Measurements from ENCODE around the gene DLK2.
"Not testable (repeated sequence)": the region's sequence is repeated elsewhere in the genome, so short reads cannot be mapped to it uniquely, and the experiment has no call there.

DLK2 gene, protein sequence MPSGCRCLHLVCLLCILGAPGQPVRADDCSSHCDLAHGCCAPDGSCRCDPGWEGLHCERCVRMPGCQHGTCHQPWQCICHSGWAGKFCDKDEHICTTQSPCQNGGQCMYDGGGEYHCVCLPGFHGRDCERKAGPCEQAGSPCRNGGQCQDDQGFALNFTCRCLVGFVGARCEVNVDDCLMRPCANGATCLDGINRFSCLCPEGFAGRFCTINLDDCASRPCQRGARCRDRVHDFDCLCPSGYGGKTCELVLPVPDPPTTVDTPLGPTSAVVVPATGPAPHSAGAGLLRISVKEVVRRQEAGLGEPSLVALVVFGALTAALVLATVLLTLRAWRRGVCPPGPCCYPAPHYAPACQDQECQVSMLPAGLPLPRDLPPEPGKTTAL

DNA sequence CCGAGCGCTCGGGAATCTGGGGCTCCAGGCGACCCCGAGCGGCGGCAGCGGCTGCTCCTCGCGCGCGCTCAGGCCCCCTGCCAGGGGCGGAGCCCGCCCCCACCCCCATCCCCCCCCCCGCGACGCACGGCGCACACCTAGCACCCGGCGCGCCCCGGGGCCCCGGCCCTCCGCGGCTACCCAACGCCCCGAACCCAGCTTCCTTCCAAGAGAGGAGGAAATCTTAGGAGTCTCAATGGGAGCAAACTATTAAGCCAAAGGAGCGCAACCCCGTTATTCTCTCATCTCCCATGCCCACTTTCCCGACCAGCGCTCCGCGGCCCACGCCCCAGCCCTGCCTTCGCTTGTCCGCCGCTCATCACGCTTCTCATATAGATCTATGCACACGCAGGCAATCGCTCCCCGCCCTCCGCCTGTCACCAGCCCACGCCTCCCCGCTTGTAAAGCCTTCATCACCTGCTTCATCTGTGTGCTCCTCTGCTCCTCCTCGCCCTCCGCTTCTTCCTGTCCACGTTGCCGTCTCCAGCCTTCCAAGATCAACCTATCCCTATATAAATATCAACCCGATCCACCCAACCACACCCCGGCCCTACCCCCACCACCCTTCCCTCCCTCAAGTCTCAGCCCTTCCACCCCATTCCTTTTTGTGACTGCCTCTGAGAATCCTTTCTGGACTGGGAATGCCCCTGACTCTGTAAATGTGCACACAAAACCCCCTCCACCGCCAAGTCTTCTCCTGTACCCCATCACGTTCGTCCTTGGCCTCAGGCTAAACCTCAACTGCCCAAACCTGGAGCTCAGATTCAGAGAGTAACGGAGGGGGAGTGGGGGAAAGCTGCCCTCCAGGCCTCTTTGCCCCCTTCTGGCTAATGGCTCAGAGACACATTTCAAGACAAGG is at the start of gene DLK2:
Gene DLK2, minus strand, starts transcription at position 18 of the 898 bp plus-strand sequence. CDS start 723 bp downstream, outside the sequence.
- no peak within 1 kb of the TSS for H3K27ac ChIP-seq
- peaks cover 26% of the 10 kb centered on the region for H3K36me3 ChIP-seq
- peak within 1 kb of the TSS; percentile 63 to 76 for H3K4me3 ChIP-seq (ENCODE audit: low read depth in 1 of 2, low read length in 1 of 2)
- H3K4me1 ChIP-seq (ENCODE audit: control insufficient read depth in 1 of 2, insufficient read depth in 1 of 2, low read depth in 1 of 2, low read length in 1 of 2): peaks cover 3 to 19% of the 10 kb centered on the region in 2 experiments
- no peaks in the 10 kb centered on the region for H3K9me3 ChIP-seq
- peaks cover 71% of the 10 kb centered on the region for H3K27me3 ChIP-seq
- TF ChIP-seq, protein P1, sequence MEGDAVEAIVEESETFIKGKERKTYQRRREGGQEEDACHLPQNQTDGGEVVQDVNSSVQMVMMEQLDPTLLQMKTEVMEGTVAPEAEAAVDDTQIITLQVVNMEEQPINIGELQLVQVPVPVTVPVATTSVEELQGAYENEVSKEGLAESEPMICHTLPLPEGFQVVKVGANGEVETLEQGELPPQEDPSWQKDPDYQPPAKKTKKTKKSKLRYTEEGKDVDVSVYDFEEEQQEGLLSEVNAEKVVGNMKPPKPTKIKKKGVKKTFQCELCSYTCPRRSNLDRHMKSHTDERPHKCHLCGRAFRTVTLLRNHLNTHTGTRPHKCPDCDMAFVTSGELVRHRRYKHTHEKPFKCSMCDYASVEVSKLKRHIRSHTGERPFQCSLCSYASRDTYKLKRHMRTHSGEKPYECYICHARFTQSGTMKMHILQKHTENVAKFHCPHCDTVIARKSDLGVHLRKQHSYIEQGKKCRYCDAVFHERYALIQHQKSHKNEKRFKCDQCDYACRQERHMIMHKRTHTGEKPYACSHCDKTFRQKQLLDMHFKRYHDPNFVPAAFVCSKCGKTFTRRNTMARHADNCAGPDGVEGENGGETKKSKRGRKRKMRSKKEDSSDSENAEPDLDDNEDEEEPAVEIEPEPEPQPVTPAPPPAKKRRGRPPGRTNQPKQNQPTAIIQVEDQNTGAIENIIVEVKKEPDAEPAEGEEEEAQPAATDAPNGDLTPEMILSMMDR (IDR thresholded peaks at IDR 0.05): no peak

DNA sequence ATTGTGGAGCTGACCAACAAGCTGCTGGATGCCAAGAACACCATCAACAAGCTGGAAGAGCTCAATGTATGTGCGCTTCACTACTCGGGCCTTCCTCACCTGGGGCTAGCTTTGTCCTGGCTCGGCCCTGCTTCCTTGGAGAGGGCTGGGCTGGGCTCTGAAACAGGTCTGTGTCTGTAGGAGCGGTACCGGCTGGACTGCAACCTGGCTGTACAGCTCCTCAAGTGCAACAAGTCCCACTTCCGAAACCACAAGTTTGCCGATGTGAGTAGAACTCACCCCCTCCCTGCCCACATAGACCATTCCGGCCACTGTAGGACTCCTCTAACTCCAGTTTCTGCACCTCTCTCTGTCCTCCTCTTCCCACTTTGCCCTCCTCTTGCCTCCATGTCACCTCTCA is 48.1 kb upstream of the DLK2 start:
- peaks cover 17% of the 10 kb centered on the region for H3K27me3 ChIP-seq
- peaks cover 0 to 5% of the 10 kb centered on the region in 2 experiments for H3K4me1 ChIP-seq (ENCODE audit: control insufficient read depth in 1 of 2, insufficient read depth in 1 of 2, low read depth in 1 of 2, low read length in 1 of 2)
- H3K9me3 ChIP-seq: no peaks in the 10 kb centered on the region
- H3K4me3 ChIP-seq (ENCODE audit: low read depth in 1 of 2, low read length in 1 of 2): no peak overlapping the region
- peaks cover 73% of the 10 kb centered on the region for H3K36me3 ChIP-seq
- TF ChIP-seq, protein P1 (IDR thresholded peaks at IDR 0.05): no peak
- no peak overlapping the region for H3K27ac ChIP-seq

DNA sequence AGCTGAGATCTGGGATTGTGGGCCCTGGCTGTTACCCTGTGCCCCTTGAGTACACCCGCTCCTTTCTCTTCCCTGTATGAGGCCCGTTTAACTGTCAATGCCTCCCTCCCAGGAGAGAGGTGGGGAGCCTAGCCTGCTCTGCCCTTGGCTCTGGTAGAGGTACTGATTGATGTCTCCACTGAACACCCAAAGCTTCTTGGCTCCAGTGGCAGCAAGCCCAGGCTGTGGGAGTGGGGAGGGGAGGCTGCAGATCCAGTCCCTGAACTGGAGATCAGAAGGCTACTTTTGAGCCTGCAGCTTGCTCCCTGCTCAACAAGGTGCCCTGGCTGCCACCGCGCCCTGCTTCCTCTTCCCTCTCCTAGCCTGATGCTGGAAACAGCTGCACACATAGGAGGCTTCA is 47.3 kb upstream of the DLK2 start:
- TF ChIP-seq, protein P1 (IDR thresholded peaks at IDR 0.05): no peak
- H3K36me3 ChIP-seq: peaks cover 81% of the 10 kb centered on the region

DNA sequence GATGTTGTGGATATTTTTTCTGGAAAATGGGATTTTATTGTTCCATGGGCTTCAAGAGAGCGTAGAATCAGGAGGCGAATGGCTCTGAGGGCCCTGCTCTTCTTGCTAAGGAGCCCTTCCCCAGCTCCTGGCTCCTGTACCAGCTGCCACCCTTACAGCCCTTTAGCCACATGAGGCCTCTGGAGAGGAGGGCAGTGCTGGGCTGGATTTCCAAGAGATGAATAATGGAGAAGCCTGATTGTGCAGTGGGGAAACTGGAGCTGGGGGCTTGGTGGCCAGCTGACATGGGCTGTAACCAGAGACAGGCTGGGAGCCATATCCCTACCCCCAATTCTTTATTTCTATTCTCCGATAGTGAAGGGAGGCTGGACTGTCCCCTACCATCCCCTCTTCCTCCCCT is 45.6 kb upstream of the DLK2 start:
- Histone ChIP-seq H3K27me3 (no peaks in the 10 kb centered on the region), H3K4me3 (ENCODE audit: low read depth in 1 of 2, low read length in 1 of 2) (no peak overlapping the region), H3K27ac (no peak overlapping the region), H3K36me3 (peaks cover 92% of the 10 kb centered on the region), H3K9me3 (no peaks in the 10 kb centered on the region), H3K4me1 (ENCODE audit: control insufficient read depth in 1 of 2, insufficient read depth in 1 of 2, low read depth in 1 of 2, low read length in 1 of 2) (no peaks in the 10 kb centered on the region)
- TF ChIP-seq, protein P1 (IDR thresholded peaks at IDR 0.05): no peak

More for the DNA sequence above, 47.3 kb upstream of the DLK2 start:
- Histone ChIP-seq H3K9me3 (no peaks in the 10 kb centered on the region), H3K4me1 (ENCODE audit: control insufficient read depth in 1 of 2, insufficient read depth in 1 of 2, low read depth in 1 of 2, low read length in 1 of 2) (peaks cover 0 to 5% of the 10 kb centered on the region in 2 experiments), H3K27ac (no peak overlapping the region), H3K4me3 (ENCODE audit: low read depth in 1 of 2, low read length in 1 of 2) (no peak overlapping the region), H3K27me3 (peaks cover 10% of the 10 kb centered on the region)

DNA sequence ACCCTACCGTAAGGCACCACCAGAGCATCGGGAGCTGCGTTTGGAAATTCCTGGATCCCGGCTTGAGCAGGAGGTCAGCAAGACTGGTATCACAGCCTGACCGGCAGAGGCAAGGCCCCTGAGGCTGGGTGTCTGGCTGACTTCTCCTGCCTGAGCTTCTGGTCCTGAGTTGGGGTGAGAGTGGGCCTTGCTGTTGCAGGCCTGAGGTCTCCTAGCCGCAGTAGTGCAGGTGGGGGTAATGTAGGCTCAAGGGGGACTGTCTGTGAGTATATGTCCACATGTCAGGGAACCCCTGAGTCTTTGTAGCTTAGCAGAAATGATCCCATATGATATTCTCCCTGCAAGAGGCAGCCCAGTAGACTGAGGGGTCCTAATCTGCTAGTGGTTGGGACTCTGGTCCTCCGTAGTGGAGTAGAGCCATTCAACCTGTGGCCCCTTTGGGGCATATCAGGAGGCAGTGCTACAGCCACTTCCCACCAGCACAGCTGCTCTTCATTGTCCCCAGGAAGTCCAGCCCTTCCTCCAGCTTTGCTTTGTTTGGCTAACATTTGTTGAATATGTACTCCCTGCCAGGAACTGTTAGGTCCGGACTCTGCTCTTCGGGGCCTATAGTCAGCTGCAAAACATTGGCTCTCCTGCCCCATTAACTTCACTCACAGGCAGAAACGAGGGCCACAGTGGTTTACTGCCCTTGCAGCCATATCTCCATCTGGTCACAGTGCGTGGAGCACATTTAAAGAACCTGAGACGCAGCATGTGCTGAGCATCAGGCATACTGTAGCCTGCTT is 43.9 kb upstream of the DLK2 start:
- Histone ChIP-seq H3K4me3 (ENCODE audit: low read depth in 1 of 2, low read length in 1 of 2) (no peak overlapping the region), H3K27ac (no peak overlapping the region), H3K9me3 (no peaks in the 10 kb centered on the region), H3K27me3 (no peaks in the 10 kb centered on the region), H3K36me3 (peaks cover 76% of the 10 kb centered on the region), H3K4me1 (ENCODE audit: control insufficient read depth in 1 of 2, insufficient read depth in 1 of 2, low read depth in 1 of 2, low read length in 1 of 2) (peaks cover 8 to 10% of the 10 kb centered on the region in 2 experiments)
- TF ChIP-seq, protein P1 (IDR thresholded peaks at IDR 0.05): no peak

DNA sequence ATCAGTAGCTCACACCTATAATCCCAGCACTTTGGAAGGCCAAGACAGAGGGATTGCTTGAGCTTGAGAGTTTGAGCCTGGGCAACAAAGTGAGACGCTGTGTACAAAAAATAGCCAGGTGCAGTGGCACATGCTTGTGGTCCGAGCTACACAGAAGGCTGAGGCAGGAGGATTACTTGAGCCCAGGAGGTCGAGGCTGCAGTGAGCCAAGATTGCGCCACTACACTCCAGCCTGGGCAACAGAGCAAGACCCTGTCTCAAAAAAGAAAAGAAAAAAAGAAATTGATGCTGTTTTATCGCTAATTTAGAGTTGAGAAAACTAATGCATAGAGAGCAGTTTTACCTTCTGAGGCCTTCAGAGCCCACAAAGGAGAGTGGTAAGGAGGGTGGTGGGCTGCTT is 42.9 kb upstream of the DLK2 start:
- not testable (repeated sequence) for H3K27ac ChIP-seq; H3K27me3 ChIP-seq; H3K9me3 ChIP-seq; H3K4me1 ChIP-seq (ENCODE audit: control insufficient read depth in 1 of 2, insufficient read depth in 1 of 2, low read depth in 1 of 2, low read length in 1 of 2); H3K4me3 ChIP-seq (ENCODE audit: low read depth in 1 of 2, low read length in 1 of 2)
- H3K36me3 ChIP-seq: peaks cover 74% of the 10 kb centered on the region
